HG03342 (cell line): ENCODE data around the gene MICA.
"Not testable (repeated sequence)": the region's sequence is repeated elsewhere in the genome, so short reads cannot be mapped to it uniquely, and the experiment has no call there.

ENCODE experiments used
- ATAC-seq: cut with Tn5 transposase; IDR thresholded peaks from one replicate; pipeline ENCODE4 v1.9.1; 2021; ENCODE audit warnings: mild to moderate bottlenecking, moderate library complexity; ENCODE audit not compliant: unreplicated experiment

Gene MICA

GRCh38 chr6:31405996-31406395 lies 2.6 kb downstream of the MICA start:
- ATAC-seq = no peak

GRCh38 chr6:31407699-31408098 lies 4.3 kb downstream of the MICA start:
- no peak for ATAC-seq

GRCh38 chr6:31412506-31412905 lies 9.1 kb downstream of the MICA start:
- no peak for ATAC-seq

GRCh38 chr6:31414148-31414770 lies 10.9 kb downstream of the MICA start:
- not testable (repeated sequence) for ATAC-seq

- ATAC-seq = no peak
Measured at GRCh38 chr6:31414771-31415265, 11.4 kb downstream of the MICA start.

GRCh38 chr6:31416394-31417014 lies 13.1 kb downstream of the MICA start:
- ATAC-seq = no peak

- ATAC-seq = no peak
Measured at GRCh38 chr6:31418251-31418650, 14.9 kb downstream of the MICA start.

- ATAC-seq = no peak
Measured at GRCh38 chr6:31419842-31420241, 16.4 kb downstream of the MICA start.

- ATAC-seq = no peak
Measured at GRCh38 chr6:31420546-31420945, 17.2 kb downstream of the MICA start.

GRCh38 chr6:31422587-31422986 lies 19.2 kb downstream of the MICA start:
- ATAC-seq = no peak

- no peak for ATAC-seq
Measured at GRCh38 chr6:31423550-31423949, 20.2 kb downstream of the MICA start.

GRCh38 chr6:31426395-31427354 lies 23.3 kb downstream of the MICA start:
- no peak for ATAC-seq

- ATAC-seq = no peak
Measured at GRCh38 chr6:31430449-31430848, 27.1 kb downstream of the MICA start.

GRCh38 chr6:31435051-31435450 lies 31.7 kb downstream of the MICA start:
- not testable (repeated sequence) for ATAC-seq

- ATAC-seq = no peak
Measured at GRCh38 chr6:31438222-31438621, 34.8 kb downstream of the MICA start.

GRCh38 chr6:31438677-31439076 lies 35.3 kb downstream of the MICA start:
- no peak for ATAC-seq

- no peak for ATAC-seq
Measured at GRCh38 chr6:31441365-31442267, 38.2 kb downstream of the MICA start.

GRCh38 chr6:31446481-31446880 lies 43.1 kb downstream of the MICA start:
- ATAC-seq = no peak

- ATAC-seq = not testable (repeated sequence)
Measured at GRCh38 chr6:31446999-31447789, 43.8 kb downstream of the MICA start.

GRCh38 chr6:31450751-31451150 lies 47.4 kb downstream of the MICA start:
- no peak for ATAC-seq
